ENCODE results near the gene CNKSR3. TPM values are rescaled to one million over a fixed set of nuclear protein-coding genes. Genes with fewer than 3 reads are reported as not detected.

The CNKSR3 gene
- total and polyA plus RNA-seq, 2 of the 8 experiments (the other 6 are each of a cell fraction or from before 2014, with no cell fraction given) = 1.2 to 6.2 TPM

DNA sequence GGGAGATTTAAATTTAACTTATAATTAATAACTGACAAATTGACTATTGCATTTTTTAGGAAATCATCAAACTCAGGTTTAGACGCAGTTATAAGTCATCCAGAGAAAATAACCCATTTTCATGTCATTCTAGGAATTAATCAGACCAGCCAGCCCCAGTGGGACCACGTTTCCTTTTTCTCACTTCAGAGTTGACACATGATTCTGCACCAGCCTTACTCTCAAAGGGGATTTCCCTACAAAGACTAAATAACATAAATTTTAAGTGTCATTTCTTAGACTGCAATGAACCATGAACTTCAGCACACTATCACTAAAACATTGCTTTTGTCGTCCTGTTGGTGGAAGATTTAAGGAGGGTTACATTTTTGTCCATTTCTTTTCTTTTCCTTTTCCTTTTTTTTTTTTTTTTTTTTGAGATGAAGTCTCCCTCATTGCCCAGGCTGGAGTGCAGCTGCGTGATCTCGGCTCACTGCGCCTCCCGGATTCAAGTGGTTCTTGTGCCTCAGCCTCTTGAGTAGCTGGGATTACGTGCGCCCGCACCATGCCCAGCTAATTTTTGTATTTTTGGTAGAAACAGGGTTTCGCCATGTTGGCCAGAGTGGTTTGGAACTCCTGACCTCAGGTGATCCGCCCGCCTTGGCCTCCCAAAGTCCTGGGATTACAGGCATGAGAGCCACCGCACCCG is 157.4 kb downstream of the CNKSR3 start (continued):
- no peak for TF ChIP-seq TEAD4 (IDR thresholded peaks at IDR 0.05; ENCODE audit: low read depth, low read length)
